ENCODE data around the gene EYS.

- no peak for TF ChIP-seq POLR2A (IDR thresholded peaks at IDR 0.05)
- TF ChIP-seq, protein P1, sequence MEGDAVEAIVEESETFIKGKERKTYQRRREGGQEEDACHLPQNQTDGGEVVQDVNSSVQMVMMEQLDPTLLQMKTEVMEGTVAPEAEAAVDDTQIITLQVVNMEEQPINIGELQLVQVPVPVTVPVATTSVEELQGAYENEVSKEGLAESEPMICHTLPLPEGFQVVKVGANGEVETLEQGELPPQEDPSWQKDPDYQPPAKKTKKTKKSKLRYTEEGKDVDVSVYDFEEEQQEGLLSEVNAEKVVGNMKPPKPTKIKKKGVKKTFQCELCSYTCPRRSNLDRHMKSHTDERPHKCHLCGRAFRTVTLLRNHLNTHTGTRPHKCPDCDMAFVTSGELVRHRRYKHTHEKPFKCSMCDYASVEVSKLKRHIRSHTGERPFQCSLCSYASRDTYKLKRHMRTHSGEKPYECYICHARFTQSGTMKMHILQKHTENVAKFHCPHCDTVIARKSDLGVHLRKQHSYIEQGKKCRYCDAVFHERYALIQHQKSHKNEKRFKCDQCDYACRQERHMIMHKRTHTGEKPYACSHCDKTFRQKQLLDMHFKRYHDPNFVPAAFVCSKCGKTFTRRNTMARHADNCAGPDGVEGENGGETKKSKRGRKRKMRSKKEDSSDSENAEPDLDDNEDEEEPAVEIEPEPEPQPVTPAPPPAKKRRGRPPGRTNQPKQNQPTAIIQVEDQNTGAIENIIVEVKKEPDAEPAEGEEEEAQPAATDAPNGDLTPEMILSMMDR (IDR thresholded peaks at IDR 0.05), result no peak
These were observed 1990.9 kb downstream of the EYS start for GRCh38 chr6:63716169-63716568.

All from breast epithelium (tissue), 3 donors.